DND-41 (cell line): ENCODE data around the gene URB2.

Source experiments
- EZH2 ChIP-seq: IDR thresholded peaks from 3 replicates; pipeline ENCODE4 v1.6.1; 2012; ENCODE audit warnings: borderline replicate concordance, low read depth, mild to moderate bottlenecking, moderate library complexity, low read length, inconsistent platforms; ENCODE audit not compliant: severe bottlenecking
- TF ChIP-seq, protein P1 (sequence below): IDR thresholded peaks from 2 replicates; pipeline ENCODE4 v1.5.1; 2012; ENCODE audit warnings: borderline replicate concordance, low read length, moderate library complexity, mild to moderate bottlenecking; ENCODE audit not compliant: poor library complexity, severe bottlenecking; ENCODE audit errors: extremely low read depth

DNA sequence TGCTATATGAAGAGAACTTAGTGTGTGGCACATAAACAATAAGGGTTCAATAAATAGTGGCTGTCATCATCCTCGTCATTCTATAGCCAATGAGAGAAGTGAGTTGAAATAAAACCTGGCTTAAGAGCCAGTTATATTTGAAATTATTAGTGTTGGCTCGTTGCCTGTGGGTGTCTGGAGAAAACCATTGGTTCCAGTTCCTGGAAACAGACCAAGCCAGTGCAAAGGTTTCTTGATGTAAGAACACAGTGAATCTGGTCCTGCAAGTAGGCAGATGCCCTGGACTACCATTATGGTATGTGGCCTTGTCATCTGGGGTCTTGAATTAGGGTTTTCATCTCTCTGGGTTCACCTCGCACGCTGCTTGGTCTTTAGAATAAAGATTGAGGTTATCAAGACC, 43.3 kb downstream of the URB2 start:
- TF ChIP-seq, protein P1, sequence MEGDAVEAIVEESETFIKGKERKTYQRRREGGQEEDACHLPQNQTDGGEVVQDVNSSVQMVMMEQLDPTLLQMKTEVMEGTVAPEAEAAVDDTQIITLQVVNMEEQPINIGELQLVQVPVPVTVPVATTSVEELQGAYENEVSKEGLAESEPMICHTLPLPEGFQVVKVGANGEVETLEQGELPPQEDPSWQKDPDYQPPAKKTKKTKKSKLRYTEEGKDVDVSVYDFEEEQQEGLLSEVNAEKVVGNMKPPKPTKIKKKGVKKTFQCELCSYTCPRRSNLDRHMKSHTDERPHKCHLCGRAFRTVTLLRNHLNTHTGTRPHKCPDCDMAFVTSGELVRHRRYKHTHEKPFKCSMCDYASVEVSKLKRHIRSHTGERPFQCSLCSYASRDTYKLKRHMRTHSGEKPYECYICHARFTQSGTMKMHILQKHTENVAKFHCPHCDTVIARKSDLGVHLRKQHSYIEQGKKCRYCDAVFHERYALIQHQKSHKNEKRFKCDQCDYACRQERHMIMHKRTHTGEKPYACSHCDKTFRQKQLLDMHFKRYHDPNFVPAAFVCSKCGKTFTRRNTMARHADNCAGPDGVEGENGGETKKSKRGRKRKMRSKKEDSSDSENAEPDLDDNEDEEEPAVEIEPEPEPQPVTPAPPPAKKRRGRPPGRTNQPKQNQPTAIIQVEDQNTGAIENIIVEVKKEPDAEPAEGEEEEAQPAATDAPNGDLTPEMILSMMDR = no peak
- no peak for TF ChIP-seq EZH2
